Neural cell (in vitro differentiated cells): Measurements from ENCODE around the gene PLEKHA7. TPM values are rescaled to one million over a fixed set of nuclear protein-coding genes. Genes with fewer than 3 reads are reported as not detected.

Experiments
- H2AFZ ChIP-seq: fragments of 200-600, 300-800 bp; sonication (generic), shearing (Covaris generic); 2 replicates; pipeline ENCODE4 v1.6.0; 2014; ENCODE audit warnings: low read depth, mild to moderate bottlenecking, antibody characterized with exemption, low read length, moderate library complexity
- H3F3A ChIP-seq: fragments of 200-600 bp; shearing (Covaris generic); 2 replicates; pipeline ENCODE4 v1.6.1; 2016; ENCODE audit warnings: mild to moderate bottlenecking, moderate library complexity, mixed read lengths, antibody characterized with exemption, low read length; ENCODE audit not compliant: insufficient read depth, poor library complexity, severe bottlenecking
- H3K27ac ChIP-seq: fragments of 200-600, 300-800 bp; sonication (generic), shearing (Covaris generic); 2 replicates; pipeline ENCODE4 v1.5.1; 2014; ENCODE audit warnings: mild to moderate bottlenecking, low read length, moderate library complexity
- H3K27me3 ChIP-seq: fragments of 300-800, 200-600 bp; sonication (generic), shearing (Covaris generic); 2 replicates; pipeline ENCODE4 v1.6.0; 2014; ENCODE audit warnings: mild to moderate bottlenecking, low read depth, low read length, moderate library complexity; ENCODE audit not compliant: insufficient read depth
- H3K36me3 ChIP-seq: fragments of 300-800, 200-600 bp; sonication (generic), shearing (Covaris generic); 2 replicates; pipeline ENCODE4 v1.5.1; 2014; ENCODE audit warnings: mild to moderate bottlenecking, antibody characterized with exemption, low read length, moderate library complexity; ENCODE audit not compliant: insufficient read depth
- H3K4me2 ChIP-seq: fragments of 300-800, 200-600 bp; sonication (generic), shearing (Covaris generic); 2 replicates; pipeline ENCODE4 v1.6.0; 2014; ENCODE audit warnings: mild to moderate bottlenecking, low read length
- H3K4me3 ChIP-seq: fragments of 300-800, 200-600 bp; sonication (generic), shearing (Covaris generic); 2 replicates; pipeline ENCODE4 v1.5.1; 2014; ENCODE audit warnings: mild to moderate bottlenecking, low read length, moderate library complexity
- H3K79me2 ChIP-seq: fragments of 200-600 bp; shearing (Covaris generic); replicated peaks from 2 replicates; pipeline ENCODE4 v1.6.0; 2014; ENCODE audit warnings: mild to moderate bottlenecking, low read length, moderate library complexity; ENCODE audit not compliant: insufficient read depth
- H3K9ac ChIP-seq: fragments of 300-800, 200-600 bp; sonication (generic), shearing (Covaris generic); 2 replicates; pipeline ENCODE4 v1.6.1; 2016; ENCODE audit warnings: mild to moderate bottlenecking, low read length, mixed read lengths
- H3K9me2 ChIP-seq: fragments of 200-600 bp; shearing (Covaris generic); 2 replicates; pipeline ENCODE4 v1.6.1; 2016; ENCODE audit warnings: mild to moderate bottlenecking, low read length, mixed read lengths; ENCODE audit not compliant: insufficient read depth
- H3K9me3 ChIP-seq: fragments of 200-600, 300-800 bp; sonication (generic), shearing (Covaris generic); 2 replicates; pipeline ENCODE4 v1.6.1; 2016; ENCODE audit warnings: mild to moderate bottlenecking, mixed run types, low read length, moderate library complexity, mixed read lengths
- H4K20me1 ChIP-seq: fragments of 200-600 bp; shearing (Covaris generic); 2 replicates; pipeline ENCODE4 v1.6.1; 2016; ENCODE audit warnings: mild to moderate bottlenecking, mixed run types; ENCODE audit not compliant: insufficient read depth
- CTCF ChIP-seq: fragments of 450-650 bp; IDR thresholded peaks from 2 replicates; pipeline ENCODE4 v1.5.1; 2014; ENCODE audit warnings: antibody characterized with exemption, mild to moderate bottlenecking, moderate library complexity; ENCODE audit not compliant: poor library complexity, severe bottlenecking
- EP300 ChIP-seq: fragments of 450-650 bp; conservative IDR thresholded peaks from 2 replicates; pipeline ENCODE4 v1.6.1; 2014; ENCODE audit warnings: antibody characterized with exemption, mild to moderate bottlenecking, moderate library complexity; ENCODE audit not compliant: poor library complexity, severe bottlenecking
- MXI1 ChIP-seq: fragments of 450-650 bp; conservative IDR thresholded peaks from 2 replicates; pipeline ENCODE4 v1.6.1; 2014; ENCODE audit warnings: antibody characterized with exemption, mild to moderate bottlenecking; ENCODE audit not compliant: poor library complexity, severe bottlenecking
- POLR2AphosphoS5 ChIP-seq: IDR thresholded peaks from 2 replicates; pipeline ENCODE4 v1.6.1; 2012
- RAD21 ChIP-seq: fragments of 450-650 bp; conservative IDR thresholded peaks from 2 replicates; pipeline ENCODE4 v1.6.1; 2014; ENCODE audit warnings: antibody characterized with exemption, mild to moderate bottlenecking, moderate library complexity
- REST ChIP-seq: IDR thresholded peaks from 2 replicates; pipeline ENCODE4 v1.6.1; 2012; ENCODE audit warnings: borderline replicate concordance
- SMC3 ChIP-seq: fragments of 450-650 bp; conservative IDR thresholded peaks from 2 replicates; pipeline ENCODE4 v1.6.1; 2014; ENCODE audit warnings: antibody characterized with exemption, mild to moderate bottlenecking, moderate library complexity; ENCODE audit not compliant: poor library complexity
- polyA plus RNA-seq: library from polyadenylated mRNA; depleted of rRNA; stranded (reverse); fragments of >200 nt; gene quantifications from 2 replicates; pipeline ENCODE4 v1.2.3, GENCODE V29; 2014

Gene PLEKHA7
- polyA plus RNA-seq, 1 donor from 2014 or later, result 45.7 TPM

GRCh38 chr11:16973338-16973964, 40.8 kb downstream of the PLEKHA7 start:
- Histone ChIP-seq H3K36me3 (no peaks in the 10 kb centered on the region), H3K27ac (no peak overlapping the region), H4K20me1 (no peaks in the 10 kb centered on the region), H3K27me3 (no peaks in the 10 kb centered on the region), H3K9ac (no peak overlapping the region), H3K79me2 (no peaks in the 10 kb centered on the region), H3K9me2 (no peaks in the 10 kb centered on the region), H3F3A (no peaks in the 10 kb centered on the region), H2AFZ (no peak overlapping the region), H3K4me2 (no peak overlapping the region), H3K4me3 (no peak overlapping the region), H3K9me3 (no peaks in the 10 kb centered on the region)
- TF ChIP-seq MXI1 (no peak), POLR2AphosphoS5 (no peak), RAD21 (no peak), CTCF (no peak), EP300 (no peak)

GRCh38 chr11:16969010-16969999, 44.9 kb downstream of the PLEKHA7 start:
- TF ChIP-seq SMC3 (no peak), REST (no peak), POLR2AphosphoS5 (no peak), CTCF (no peak)
- no peaks in the 10 kb centered on the region for H3K9me2 ChIP-seq
- H3K9ac ChIP-seq, result peak overlapping the region; percentile 24
- no peak overlapping the region for H2AFZ ChIP-seq
- no peak overlapping the region for H3K4me3 ChIP-seq
- no peaks in the 10 kb centered on the region for H3K9me3 ChIP-seq
- H3K36me3 ChIP-seq, result no peaks in the 10 kb centered on the region
- no peaks in the 10 kb centered on the region for H4K20me1 ChIP-seq
- no peaks in the 10 kb centered on the region for H3K79me2 ChIP-seq
- no peaks in the 10 kb centered on the region for H3K27me3 ChIP-seq
- H3K4me2 ChIP-seq, result no peak overlapping the region
- H3K27ac ChIP-seq, result peak overlapping the region; percentile 41
- H3F3A ChIP-seq, result no peaks in the 10 kb centered on the region
